ENCODE data around the gene ZBTB47.

GRCh38 chr3:42686832-42687650 lies 33.5 kb downstream of the ZBTB47 start:
- no peak for TF ChIP-seq CTCF (conservative IDR thresholded peaks at IDR 0.05)
- no peak for TF ChIP-seq ZFX (IDR thresholded peaks at IDR 0.05)

All from C4-2B (cell line).